ENCODE data around the gene PLA2G4D. TPM values are rescaled to one million over a fixed set of nuclear protein-coding genes. Genes with fewer than 3 reads are reported as not detected.

The PLA2G4D gene
- total RNA-seq, 1 experiment from 2014 or later, result 0.34 TPM

GRCh38 chr15:42143356-42143755 is 49.0 kb upstream of the PLA2G4D start:
- H3K9me2 ChIP-seq (ENCODE audit: insufficient read depth), result no peaks in the 10 kb centered on the region
- POLR2A ChIA-PET, result no interaction called here
- H3K4me3 ChIP-seq (replicated peaks in 1 of 2; ENCODE audit: low read depth in 1 of 2, low read length in 2 of 2), result no peak overlapping the region
- H3K36me3 ChIP-seq (ENCODE audit: control insufficient read depth in 1 of 2, insufficient read depth in 2 of 2, low read length in 2 of 2), result no peaks in the 10 kb centered on the region
- no peak overlapping the region for H3K4me2 ChIP-seq (ENCODE audit: low read length)
- no peak overlapping the region for H2AFZ ChIP-seq (ENCODE audit: low read depth, low read length, poor library complexity, severe bottlenecking)
- no TSS peak for BruUV-seq (replicated peaks)
- H3K9me3 ChIP-seq (ENCODE audit: control insufficient read depth in 1 of 2, insufficient read depth in 1 of 2, low read depth in 1 of 2, low read length in 2 of 2), result no peaks in the 10 kb centered on the region
- H3K79me2 ChIP-seq (ENCODE audit: insufficient read depth, low read length), result no peaks in the 10 kb centered on the region
- no peak overlapping the region for H3K27ac ChIP-seq (ENCODE audit: low read depth, low read length)
- no peak overlapping the region for H3K9ac ChIP-seq (ENCODE audit: low read length)
- RAD21 ChIA-PET (ENCODE audit: low non-redundant PET in 1 of 2, low total read pairs in 2 of 2, uncharacterized antibody in 2 of 2, unreplicated experiment in 2 of 2), result no interaction called here
- no peak for ATAC-seq
- no peaks in the 10 kb centered on the region for H4K20me1 ChIP-seq (ENCODE audit: insufficient read depth)
- DNase-seq (ENCODE audit: low read depth, low spot score), result no peak
- TF ChIP-seq, protein P1, sequence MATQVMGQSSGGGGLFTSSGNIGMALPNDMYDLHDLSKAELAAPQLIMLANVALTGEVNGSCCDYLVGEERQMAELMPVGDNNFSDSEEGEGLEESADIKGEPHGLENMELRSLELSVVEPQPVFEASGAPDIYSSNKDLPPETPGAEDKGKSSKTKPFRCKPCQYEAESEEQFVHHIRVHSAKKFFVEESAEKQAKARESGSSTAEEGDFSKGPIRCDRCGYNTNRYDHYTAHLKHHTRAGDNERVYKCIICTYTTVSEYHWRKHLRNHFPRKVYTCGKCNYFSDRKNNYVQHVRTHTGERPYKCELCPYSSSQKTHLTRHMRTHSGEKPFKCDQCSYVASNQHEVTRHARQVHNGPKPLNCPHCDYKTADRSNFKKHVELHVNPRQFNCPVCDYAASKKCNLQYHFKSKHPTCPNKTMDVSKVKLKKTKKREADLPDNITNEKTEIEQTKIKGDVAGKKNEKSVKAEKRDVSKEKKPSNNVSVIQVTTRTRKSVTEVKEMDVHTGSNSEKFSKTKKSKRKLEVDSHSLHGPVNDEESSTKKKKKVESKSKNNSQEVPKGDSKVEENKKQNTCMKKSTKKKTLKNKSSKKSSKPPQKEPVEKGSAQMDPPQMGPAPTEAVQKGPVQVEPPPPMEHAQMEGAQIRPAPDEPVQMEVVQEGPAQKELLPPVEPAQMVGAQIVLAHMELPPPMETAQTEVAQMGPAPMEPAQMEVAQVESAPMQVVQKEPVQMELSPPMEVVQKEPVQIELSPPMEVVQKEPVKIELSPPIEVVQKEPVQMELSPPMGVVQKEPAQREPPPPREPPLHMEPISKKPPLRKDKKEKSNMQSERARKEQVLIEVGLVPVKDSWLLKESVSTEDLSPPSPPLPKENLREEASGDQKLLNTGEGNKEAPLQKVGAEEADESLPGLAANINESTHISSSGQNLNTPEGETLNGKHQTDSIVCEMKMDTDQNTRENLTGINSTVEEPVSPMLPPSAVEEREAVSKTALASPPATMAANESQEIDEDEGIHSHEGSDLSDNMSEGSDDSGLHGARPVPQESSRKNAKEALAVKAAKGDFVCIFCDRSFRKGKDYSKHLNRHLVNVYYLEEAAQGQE (IDR thresholded peaks at IDR 0.05; ENCODE audit: low read depth), result no peak
- TF ChIP-seq JUND (IDR thresholded peaks at IDR 0.05), result no peak
- no peak for TF ChIP-seq ELF1 (IDR thresholded peaks at IDR 0.05; ENCODE audit: borderline replicate concordance, low read depth)
- TF ChIP-seq POLR2A (IDR thresholded peaks at IDR 0.05; ENCODE audit: borderline replicate concordance, extremely low read depth, insufficient read depth, insufficient read length), result no peak
- no peak for TF ChIP-seq SP1 (IDR thresholded peaks at IDR 0.05; ENCODE audit: low read depth)
- no peak for TF ChIP-seq POLR2AphosphoS5 (IDR thresholded peaks at IDR 0.05; ENCODE audit: low read depth, low read length)
- no peak for TF ChIP-seq FOSL1 (IDR thresholded peaks at IDR 0.05; ENCODE audit: low read depth)
- TF ChIP-seq, protein P2, sequence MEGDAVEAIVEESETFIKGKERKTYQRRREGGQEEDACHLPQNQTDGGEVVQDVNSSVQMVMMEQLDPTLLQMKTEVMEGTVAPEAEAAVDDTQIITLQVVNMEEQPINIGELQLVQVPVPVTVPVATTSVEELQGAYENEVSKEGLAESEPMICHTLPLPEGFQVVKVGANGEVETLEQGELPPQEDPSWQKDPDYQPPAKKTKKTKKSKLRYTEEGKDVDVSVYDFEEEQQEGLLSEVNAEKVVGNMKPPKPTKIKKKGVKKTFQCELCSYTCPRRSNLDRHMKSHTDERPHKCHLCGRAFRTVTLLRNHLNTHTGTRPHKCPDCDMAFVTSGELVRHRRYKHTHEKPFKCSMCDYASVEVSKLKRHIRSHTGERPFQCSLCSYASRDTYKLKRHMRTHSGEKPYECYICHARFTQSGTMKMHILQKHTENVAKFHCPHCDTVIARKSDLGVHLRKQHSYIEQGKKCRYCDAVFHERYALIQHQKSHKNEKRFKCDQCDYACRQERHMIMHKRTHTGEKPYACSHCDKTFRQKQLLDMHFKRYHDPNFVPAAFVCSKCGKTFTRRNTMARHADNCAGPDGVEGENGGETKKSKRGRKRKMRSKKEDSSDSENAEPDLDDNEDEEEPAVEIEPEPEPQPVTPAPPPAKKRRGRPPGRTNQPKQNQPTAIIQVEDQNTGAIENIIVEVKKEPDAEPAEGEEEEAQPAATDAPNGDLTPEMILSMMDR (IDR thresholded peaks at IDR 0.05 in 2 of 3, conservative IDR thresholded peaks at IDR 0.05 in 1 of 3; ENCODE audit: borderline replicate concordance in 1 of 3, insufficient read depth in 1 of 3, low read depth in 2 of 3, low read length in 2 of 3), result no peak
- no peak for TF ChIP-seq RAD21 (IDR thresholded peaks at IDR 0.05; ENCODE audit: low read depth)
- no peaks in the 10 kb centered on the region for H3K4me1 ChIP-seq (ENCODE audit: control insufficient read depth in 1 of 2, insufficient read depth in 2 of 2, low read length in 2 of 2)
- intact Hi-C loops (cut with micrococcal nuclease), result no loop called here
- no peaks in the 10 kb centered on the region; the same call in 1 of the 2 replicates for H3K27me3 ChIP-seq (ENCODE audit: insufficient read depth, low read length)
- CTCF ChIA-PET, result no interaction called here
